Panc1 (cell line): Measurements from ENCODE around the gene CEP120.

Experiments
- TF ChIP-seq, protein P1 (sequence below): fragments of 450-650 bp; IDR thresholded peaks from 2 replicates; pipeline ENCODE4 v1.5.1; 2017; ENCODE audit warnings: mild to moderate bottlenecking
- TF ChIP-seq, protein P2 (sequence below), 2 experiments: IDR thresholded peaks; 2 replicates each; pipeline ENCODE4 v1.6.1; 2011 to 2012; ENCODE audit warnings: low read depth in 2 of 2, control low read depth in 1 of 2, low read length in 1 of 2, mild to moderate bottlenecking in 1 of 2, moderate library complexity in 1 of 2; ENCODE audit not compliant: insufficient read depth in 1 of 2

DNA sequence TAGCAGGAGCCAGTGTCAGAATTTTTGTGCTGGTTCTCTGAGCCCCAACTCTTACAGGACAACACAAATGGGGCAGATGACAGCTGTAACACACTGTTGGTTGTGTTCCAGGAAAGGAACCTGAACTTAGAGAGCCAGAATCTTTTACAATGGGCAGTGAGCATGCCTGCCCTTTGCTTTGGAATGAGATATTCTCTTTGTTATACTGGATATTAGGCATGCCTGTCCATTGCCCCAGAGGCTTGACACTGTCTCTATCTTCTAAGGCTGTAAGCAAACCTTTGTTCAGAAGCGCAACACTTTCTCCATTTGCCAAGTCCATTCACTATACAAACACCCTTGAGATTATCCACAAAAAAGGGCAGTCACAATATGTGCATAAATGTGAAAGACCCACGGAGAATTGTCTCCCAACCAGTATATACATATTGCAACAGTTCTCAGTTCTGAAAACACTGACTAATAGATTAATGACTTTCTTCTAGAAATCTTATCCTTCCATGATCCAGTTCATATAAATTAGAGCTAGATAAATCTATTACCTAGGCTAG, 26.3 kb upstream of the CEP120 start:
- TF ChIP-seq, protein P1, sequence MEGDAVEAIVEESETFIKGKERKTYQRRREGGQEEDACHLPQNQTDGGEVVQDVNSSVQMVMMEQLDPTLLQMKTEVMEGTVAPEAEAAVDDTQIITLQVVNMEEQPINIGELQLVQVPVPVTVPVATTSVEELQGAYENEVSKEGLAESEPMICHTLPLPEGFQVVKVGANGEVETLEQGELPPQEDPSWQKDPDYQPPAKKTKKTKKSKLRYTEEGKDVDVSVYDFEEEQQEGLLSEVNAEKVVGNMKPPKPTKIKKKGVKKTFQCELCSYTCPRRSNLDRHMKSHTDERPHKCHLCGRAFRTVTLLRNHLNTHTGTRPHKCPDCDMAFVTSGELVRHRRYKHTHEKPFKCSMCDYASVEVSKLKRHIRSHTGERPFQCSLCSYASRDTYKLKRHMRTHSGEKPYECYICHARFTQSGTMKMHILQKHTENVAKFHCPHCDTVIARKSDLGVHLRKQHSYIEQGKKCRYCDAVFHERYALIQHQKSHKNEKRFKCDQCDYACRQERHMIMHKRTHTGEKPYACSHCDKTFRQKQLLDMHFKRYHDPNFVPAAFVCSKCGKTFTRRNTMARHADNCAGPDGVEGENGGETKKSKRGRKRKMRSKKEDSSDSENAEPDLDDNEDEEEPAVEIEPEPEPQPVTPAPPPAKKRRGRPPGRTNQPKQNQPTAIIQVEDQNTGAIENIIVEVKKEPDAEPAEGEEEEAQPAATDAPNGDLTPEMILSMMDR, result no peak
- TF ChIP-seq, protein P2, sequence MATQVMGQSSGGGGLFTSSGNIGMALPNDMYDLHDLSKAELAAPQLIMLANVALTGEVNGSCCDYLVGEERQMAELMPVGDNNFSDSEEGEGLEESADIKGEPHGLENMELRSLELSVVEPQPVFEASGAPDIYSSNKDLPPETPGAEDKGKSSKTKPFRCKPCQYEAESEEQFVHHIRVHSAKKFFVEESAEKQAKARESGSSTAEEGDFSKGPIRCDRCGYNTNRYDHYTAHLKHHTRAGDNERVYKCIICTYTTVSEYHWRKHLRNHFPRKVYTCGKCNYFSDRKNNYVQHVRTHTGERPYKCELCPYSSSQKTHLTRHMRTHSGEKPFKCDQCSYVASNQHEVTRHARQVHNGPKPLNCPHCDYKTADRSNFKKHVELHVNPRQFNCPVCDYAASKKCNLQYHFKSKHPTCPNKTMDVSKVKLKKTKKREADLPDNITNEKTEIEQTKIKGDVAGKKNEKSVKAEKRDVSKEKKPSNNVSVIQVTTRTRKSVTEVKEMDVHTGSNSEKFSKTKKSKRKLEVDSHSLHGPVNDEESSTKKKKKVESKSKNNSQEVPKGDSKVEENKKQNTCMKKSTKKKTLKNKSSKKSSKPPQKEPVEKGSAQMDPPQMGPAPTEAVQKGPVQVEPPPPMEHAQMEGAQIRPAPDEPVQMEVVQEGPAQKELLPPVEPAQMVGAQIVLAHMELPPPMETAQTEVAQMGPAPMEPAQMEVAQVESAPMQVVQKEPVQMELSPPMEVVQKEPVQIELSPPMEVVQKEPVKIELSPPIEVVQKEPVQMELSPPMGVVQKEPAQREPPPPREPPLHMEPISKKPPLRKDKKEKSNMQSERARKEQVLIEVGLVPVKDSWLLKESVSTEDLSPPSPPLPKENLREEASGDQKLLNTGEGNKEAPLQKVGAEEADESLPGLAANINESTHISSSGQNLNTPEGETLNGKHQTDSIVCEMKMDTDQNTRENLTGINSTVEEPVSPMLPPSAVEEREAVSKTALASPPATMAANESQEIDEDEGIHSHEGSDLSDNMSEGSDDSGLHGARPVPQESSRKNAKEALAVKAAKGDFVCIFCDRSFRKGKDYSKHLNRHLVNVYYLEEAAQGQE (IDR thresholded peaks at IDR 0.05; ENCODE audit: insufficient read depth in 1 of 2, low read depth in 2 of 2, low read length in 1 of 2), result no peak
